Kidney epithelial cell (primary cell): ENCODE results near the gene TMEM234. TPM values are rescaled to one million over a fixed set of nuclear protein-coding genes. Genes with fewer than 3 reads are reported as not detected.

Experiments
- DNase-seq: peaks from one replicate; pipeline ENCODE4 v3.0.0-alpha.2; 2010; ENCODE audit warnings: low read depth
- H3K27me3 ChIP-seq: 2 replicates; pipeline ENCODE4 v1.6.0; 2011; ENCODE audit warnings: low read length; ENCODE audit not compliant: control insufficient read depth, insufficient read depth
- H3K36me3 ChIP-seq: 2 replicates; pipeline ENCODE4 v1.5.1; 2011; ENCODE audit warnings: low read length; ENCODE audit not compliant: control insufficient read depth, insufficient read depth
- H3K4me3 ChIP-seq: 2 replicates; pipeline ENCODE4 v1.5.1; 2011; ENCODE audit warnings: low read depth, mild to moderate bottlenecking, control low read depth, low read length
- total RNA-seq: library from RNA; depleted of rRNA; stranded (reverse); fragments of >200 nt; gene quantifications from 2 replicates; pipeline ENCODE4 v1.2.3, GENCODE V29; 2015
- TF ChIP-seq, protein P1 (sequence below): IDR thresholded peaks from 2 replicates; pipeline ENCODE4 v1.5.1; 2011; ENCODE audit warnings: mild to moderate bottlenecking, moderate library complexity, low read length, control low read depth, inconsistent platforms; ENCODE audit not compliant: insufficient read depth, poor library complexity, severe bottlenecking

Gene TMEM234
- total RNA-seq, 1 donor from 2014 or later, result 21.1 TPM

DNA sequence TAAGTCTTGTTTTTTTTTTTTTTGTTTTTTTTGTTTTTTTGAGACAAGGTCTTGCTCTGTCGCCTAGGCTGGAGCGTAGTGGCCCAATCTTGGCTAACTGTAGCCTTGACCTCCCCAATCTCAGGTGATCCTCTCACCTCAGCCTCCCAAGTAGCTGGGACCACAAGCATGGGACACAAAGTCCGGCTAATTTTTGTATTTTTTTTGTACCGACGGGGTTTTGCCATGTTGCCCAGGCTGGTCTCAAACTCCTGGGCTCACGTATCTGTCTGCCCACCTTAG lies 35.0 kb upstream of the TMEM234 start:
- TF ChIP-seq, protein P1, sequence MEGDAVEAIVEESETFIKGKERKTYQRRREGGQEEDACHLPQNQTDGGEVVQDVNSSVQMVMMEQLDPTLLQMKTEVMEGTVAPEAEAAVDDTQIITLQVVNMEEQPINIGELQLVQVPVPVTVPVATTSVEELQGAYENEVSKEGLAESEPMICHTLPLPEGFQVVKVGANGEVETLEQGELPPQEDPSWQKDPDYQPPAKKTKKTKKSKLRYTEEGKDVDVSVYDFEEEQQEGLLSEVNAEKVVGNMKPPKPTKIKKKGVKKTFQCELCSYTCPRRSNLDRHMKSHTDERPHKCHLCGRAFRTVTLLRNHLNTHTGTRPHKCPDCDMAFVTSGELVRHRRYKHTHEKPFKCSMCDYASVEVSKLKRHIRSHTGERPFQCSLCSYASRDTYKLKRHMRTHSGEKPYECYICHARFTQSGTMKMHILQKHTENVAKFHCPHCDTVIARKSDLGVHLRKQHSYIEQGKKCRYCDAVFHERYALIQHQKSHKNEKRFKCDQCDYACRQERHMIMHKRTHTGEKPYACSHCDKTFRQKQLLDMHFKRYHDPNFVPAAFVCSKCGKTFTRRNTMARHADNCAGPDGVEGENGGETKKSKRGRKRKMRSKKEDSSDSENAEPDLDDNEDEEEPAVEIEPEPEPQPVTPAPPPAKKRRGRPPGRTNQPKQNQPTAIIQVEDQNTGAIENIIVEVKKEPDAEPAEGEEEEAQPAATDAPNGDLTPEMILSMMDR, result no peak
- Histone ChIP-seq H3K27me3 (no peaks in the 10 kb centered on the region), H3K4me3 (no peak overlapping the region), H3K36me3 (no peaks in the 10 kb centered on the region)
- no peak for DNase-seq

DNA sequence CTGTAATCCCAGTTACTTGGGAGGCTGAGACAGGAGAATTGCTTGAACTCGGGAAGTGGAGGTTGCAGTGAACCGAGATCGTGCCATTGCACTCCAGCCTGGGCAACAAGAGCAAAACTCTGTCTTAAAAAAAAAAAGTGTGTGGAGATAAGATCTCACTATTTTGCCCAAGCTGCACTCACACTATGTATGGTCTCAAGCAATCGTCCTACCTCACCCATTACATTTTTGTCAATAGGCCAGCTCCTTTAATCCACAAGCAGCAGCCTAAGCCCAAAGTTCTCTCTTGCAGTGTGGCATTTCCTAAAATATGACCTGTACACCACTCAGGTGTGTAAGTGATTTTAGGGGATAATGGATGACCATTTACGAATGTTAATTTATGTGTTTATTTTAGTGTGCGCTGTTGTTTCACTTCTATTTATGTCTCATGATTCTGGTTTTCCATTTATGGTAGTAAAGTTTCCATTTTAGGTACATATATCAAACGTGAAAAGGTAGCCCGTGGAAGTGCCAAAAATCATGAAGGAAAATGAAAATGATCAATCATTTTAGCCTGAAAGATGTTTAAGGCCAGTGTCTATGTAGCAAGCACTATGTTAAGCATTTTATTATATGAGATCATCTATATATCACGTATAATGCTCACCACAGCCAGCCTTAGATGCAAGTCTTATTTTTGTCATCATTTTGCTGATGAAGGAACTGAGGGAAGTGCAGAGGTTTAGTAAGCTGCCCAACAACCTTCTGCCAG lies 34.5 kb upstream of the TMEM234 start:
- Histone ChIP-seq H3K36me3 (no peaks in the 10 kb centered on the region), H3K4me3 (no peak overlapping the region), H3K27me3 (no peaks in the 10 kb centered on the region)
- TF ChIP-seq, protein P1, result no peak
- no peak for DNase-seq

DNA sequence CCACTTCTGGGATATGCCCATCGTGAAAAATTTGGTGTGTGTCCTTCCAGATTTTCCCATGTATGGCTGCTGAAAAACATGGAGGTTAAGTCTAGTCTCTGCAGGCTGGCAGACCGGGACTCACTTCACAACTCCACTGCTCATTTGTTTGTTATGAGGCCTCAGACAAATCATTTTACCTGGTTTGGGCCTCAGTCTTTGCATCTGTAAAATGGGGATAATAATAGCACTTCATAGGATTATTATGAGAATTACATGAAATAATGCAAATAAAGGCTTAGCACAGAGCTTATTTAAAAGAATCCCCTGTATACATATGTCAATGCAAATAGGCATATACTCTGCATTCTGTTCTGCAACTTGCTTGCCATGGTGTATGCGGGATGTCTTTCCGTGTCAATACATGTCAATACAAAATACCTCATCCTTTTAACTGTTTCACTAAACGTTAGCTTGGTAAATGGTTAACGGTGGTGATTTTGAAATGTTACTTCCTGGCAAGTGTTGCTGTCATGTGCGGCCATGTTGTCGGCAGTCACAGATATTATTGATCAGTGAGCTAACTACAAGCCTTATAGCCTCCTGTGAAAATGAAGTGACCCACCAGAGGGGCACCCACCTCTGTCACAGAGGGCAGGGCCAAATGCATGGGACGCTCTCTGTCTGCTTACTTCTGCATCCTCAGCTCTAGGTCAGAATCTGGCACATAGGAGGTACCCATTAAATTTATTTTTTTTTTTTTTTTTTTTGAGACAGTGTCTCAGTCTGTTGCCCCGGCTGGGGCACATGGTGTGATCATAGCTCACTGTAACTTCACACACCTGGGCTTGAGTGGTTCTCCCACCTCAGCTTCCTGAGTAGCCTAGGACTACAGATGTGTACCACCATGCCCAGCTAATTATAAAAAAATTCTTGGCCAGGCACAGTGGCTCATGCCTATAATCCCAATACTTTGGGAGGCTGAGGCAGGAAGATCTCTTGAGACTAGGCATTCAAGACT lies 33.2 kb upstream of the TMEM234 start:
- Histone ChIP-seq H3K27me3 (no peaks in the 10 kb centered on the region), H3K4me3 (no peak overlapping the region), H3K36me3 (no peaks in the 10 kb centered on the region)
- TF ChIP-seq, protein P1, result no peak
- DNase-seq, result no peak

DNA sequence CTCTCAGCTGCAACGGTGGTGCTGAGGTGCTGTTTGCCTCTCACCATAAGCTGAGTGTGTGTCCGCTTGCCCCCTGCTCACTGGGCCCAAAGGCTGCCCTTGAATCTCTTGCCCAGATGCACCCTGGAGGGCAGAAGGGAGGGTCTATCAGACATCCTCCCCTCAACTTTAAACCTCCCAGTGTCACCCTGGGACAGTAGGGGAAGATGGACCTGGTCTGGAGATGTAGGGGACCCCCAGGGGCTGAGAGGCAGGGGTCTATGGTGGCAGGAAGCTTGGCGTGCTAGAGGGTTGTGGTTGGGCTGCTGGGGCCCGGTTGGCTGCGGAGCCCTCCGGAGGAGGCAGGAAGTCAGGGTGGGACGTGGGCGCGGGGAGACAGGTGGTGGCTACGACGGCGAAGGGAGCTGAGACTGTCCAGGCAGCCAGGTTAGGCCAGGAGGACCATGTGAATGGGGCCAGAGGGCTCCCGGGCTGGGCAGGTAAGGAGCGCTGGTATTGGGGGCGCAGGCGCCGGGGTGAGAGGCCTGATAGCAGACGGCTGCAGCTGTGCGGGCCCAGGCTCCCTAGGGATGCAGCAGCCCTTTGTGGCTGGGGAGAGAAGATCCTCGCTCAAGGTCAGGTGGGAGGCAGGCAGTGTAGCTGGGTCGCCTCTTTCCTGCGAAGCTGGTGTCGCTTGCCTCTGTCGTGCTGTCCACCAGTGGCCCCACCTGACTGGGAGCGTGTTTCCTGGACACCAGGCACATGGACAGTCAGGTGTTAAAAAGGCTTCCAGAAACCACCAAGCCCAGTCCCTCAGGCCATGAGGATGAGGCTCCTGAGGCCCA lies 29.0 kb upstream of the TMEM234 start, which contains the start of gene LCK:
Gene LCK, plus strand, starts transcription at position 373 of the 824 bp plus-strand sequence. CDS start 23,065 bp downstream, outside the sequence.
- Histone ChIP-seq H3K4me3 (no peak within 1 kb of the TSS), H3K27me3 (no peaks in the 10 kb centered on the region), H3K36me3 (no peaks in the 10 kb centered on the region)
- no peak for DNase-seq
- TF ChIP-seq, protein P1, result no peak

DNA sequence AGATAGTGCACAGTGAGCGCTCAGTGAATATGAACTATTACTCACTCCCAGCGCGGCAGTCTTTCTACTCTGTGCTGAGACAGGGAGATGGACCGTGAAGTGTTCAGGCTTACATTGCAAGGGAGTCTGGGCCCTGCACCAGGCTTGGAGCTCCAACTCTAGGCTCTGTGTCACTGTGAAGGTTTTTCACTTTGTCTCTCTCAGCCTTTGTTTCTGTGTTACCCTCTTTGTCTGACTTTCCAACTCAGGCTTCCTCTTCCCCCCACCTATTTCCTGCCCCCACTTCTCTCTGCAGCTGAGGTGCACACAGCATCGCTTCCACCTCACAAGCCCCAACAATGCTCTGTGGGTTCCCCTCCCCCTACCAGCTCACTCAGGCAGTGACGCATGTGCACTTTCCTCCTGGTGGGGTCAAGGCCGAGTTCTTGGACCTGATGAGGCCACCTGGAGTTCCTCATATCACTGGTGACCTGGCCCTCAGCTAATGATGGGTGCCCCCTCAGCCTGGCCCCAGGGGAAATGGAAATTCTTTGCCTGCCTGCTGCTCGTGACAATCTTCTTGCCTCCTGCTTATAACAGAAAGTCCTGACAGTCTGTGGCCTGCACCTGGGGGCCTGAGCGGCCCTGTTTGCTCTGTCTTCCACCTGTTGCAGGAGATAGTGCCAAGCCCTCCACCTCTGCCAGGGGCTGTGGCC lies 27.8 kb upstream of the TMEM234 start:
- H3K4me3 ChIP-seq, result no peak overlapping the region
- H3K36me3 ChIP-seq, result no peaks in the 10 kb centered on the region
- H3K27me3 ChIP-seq, result no peaks in the 10 kb centered on the region
- DNase-seq, result no peak
- TF ChIP-seq, protein P1, result no peak
